Bronchial epithelial cell (primary cell): ENCODE measurements around the gene PRPF18. TPM values are rescaled to one million over a fixed set of nuclear protein-coding genes. Genes with fewer than 3 reads are reported as not detected.

Experiments
- DNase-seq: peaks from one replicate; pipeline ENCODE4 v3.0.0-alpha.2; 2010; ENCODE audit warnings: low read depth
- FAIRE-seq: peaks from 2 replicates; lab custom pipeline; 2011; peaks lifted over from hg19 to GRCh38; lab: Jason Lieb, UNC
- H3K27me3 ChIP-seq: 2 replicates; pipeline ENCODE4 v1.5.1; 2011; ENCODE audit warnings: low read length; ENCODE audit not compliant: control insufficient read depth, insufficient read depth
- H3K36me3 ChIP-seq: 2 replicates; pipeline ENCODE4 v1.5.1; 2011; ENCODE audit warnings: low read length; ENCODE audit not compliant: control insufficient read depth, insufficient read depth
- H3K4me3 ChIP-seq: 2 replicates; pipeline ENCODE4 v1.5.1; 2011; ENCODE audit warnings: mild to moderate bottlenecking, low read depth, low read length, control low read depth
- total RNA-seq: library from RNA; depleted of rRNA; stranded (reverse); fragments of >200 nt; gene quantifications from 2 replicates; pipeline ENCODE4 v1.2.1, GENCODE V29; 2014
- TF ChIP-seq, protein P1 (sequence below): IDR thresholded peaks from 2 replicates; pipeline ENCODE4 v1.5.1; 2011; ENCODE audit warnings: mild to moderate bottlenecking, moderate library complexity, low read length, control low read depth, inconsistent platforms; ENCODE audit not compliant: insufficient read depth, severe bottlenecking

PRPF18 gene
- total RNA-seq, 1 donor from 2014 or later = 52.4 TPM

GRCh38 chr10:13634207-13634606 is 47.4 kb downstream of the PRPF18 start:
- FAIRE-seq = no peak

DNA sequence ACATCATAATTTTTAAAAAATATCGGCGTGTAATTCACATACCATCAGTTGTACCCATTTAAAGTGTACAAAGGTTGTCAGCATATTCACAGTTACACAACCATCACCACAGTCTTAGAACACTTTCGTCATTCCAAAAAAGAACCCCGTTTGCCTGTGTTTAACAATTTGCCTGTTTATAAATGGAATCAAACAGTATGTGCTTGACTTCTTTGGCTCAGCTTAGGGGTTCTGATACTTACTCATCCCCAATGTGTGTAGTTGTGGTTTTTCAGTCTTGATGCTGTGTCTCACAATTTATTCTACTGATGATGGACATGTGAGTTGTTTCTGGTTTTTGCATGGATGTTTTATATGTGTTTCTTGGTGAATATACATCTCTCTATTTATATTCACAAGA is 50.0 kb downstream of the PRPF18 start:
- FAIRE-seq = no peak
- TF ChIP-seq, protein P1, sequence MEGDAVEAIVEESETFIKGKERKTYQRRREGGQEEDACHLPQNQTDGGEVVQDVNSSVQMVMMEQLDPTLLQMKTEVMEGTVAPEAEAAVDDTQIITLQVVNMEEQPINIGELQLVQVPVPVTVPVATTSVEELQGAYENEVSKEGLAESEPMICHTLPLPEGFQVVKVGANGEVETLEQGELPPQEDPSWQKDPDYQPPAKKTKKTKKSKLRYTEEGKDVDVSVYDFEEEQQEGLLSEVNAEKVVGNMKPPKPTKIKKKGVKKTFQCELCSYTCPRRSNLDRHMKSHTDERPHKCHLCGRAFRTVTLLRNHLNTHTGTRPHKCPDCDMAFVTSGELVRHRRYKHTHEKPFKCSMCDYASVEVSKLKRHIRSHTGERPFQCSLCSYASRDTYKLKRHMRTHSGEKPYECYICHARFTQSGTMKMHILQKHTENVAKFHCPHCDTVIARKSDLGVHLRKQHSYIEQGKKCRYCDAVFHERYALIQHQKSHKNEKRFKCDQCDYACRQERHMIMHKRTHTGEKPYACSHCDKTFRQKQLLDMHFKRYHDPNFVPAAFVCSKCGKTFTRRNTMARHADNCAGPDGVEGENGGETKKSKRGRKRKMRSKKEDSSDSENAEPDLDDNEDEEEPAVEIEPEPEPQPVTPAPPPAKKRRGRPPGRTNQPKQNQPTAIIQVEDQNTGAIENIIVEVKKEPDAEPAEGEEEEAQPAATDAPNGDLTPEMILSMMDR = no peak
- no peak for DNase-seq
- no peaks in the 10 kb centered on the region for H3K27me3 ChIP-seq
- peaks cover 2% of the 10 kb centered on the region for H3K36me3 ChIP-seq
- H3K4me3 ChIP-seq = no peak overlapping the region

More at GRCh38 chr10:13634207-13634606, 47.4 kb downstream of the PRPF18 start:
- DNase-seq = no peak
- TF ChIP-seq, protein P1 = no peak
- H3K4me3 ChIP-seq = no peak overlapping the region
- H3K36me3 ChIP-seq = peaks cover 6% of the 10 kb centered on the region
- H3K27me3 ChIP-seq = no peaks in the 10 kb centered on the region

DNA sequence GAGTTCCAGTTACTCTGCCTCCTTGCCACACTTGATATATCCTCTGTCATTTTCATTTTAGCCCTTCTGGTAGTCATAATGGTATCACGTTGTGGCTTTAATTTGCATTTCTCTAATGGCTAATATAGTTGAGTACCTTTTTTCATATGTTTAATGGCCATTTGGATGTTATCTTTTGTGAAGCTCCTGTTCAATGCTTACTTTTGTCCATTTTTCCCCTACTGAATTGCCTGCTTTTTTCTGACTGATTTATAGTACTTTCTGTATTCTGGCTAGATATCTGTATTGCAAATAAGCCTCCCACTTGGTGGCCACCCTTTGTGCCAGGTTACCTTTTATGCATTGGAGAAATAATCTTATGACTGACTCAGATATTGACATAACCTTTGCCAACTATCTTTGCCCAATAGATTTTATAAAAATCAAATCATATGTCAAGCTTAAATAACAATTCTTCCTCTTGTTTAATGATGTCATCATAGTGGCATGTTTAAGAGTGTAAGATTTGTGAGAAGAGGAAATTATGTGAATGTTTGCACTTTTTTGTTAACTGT is 50.6 kb downstream of the PRPF18 start:
- Histone ChIP-seq H3K4me3 (no peak overlapping the region), H3K27me3 (no peaks in the 10 kb centered on the region), H3K36me3 (peaks cover 2% of the 10 kb centered on the region)
- TF ChIP-seq, protein P1 = no peak
- FAIRE-seq (no peak), DNase-seq (no peak)

GRCh38 chr10:13637894-13638293 is 51.1 kb downstream of the PRPF18 start:
- no peak for DNase-seq
- no peak for FAIRE-seq
- Histone ChIP-seq H3K4me3 (no peak overlapping the region), H3K27me3 (no peaks in the 10 kb centered on the region), H3K36me3 (peaks cover 2% of the 10 kb centered on the region)
- TF ChIP-seq, protein P1 = no peak

DNA sequence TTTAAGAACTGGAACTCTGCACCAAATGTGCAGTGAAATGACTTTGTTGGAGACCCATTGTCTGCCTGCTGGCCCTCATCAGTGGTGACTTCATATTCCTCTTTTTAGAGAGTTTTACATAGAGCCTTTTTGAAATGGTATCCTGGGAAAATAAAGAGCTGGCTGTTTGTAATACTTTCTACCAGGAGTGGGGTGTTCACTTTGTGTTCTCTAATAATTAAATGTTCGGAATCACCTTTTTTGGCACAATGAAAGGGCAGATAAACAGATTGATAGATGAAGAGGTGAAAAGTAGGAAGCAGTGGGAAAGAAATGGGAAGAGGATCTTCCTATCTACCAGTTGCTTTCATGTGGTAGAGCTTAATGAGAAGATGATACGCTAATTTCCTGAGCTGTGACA is 55.5 kb downstream of the PRPF18 start:
- TF ChIP-seq, protein P1 = no peak
- Histone ChIP-seq H3K27me3 (no peaks in the 10 kb centered on the region), H3K36me3 (peaks cover 7% of the 10 kb centered on the region), H3K4me3 (no peak overlapping the region)
- DNase-seq = no peak
- FAIRE-seq = no peak

DNA sequence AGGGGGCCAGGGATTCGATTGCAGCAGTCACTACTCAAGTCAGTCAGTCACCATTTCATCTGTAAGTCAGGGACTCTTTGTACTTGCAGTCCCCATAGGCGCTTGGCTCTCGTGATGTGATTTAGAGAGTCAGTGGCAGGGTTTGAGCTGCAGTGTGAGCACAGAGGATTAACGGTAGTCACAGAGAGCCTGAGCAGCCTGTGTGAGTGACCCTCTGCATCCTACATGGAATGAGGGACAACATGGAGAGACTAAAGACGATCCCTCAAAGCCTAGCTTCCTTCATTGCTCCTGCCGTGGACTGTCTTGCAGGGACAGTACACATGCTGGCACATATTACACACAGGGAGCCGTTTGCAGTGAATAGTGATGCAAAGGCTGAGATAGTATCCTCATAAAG is 56.3 kb downstream of the PRPF18 start:
- TF ChIP-seq, protein P1 = no peak
- no peak overlapping the region for H3K4me3 ChIP-seq
- no peaks in the 10 kb centered on the region for H3K27me3 ChIP-seq
- peaks cover 7% of the 10 kb centered on the region for H3K36me3 ChIP-seq
- DNase-seq (no peak), FAIRE-seq (no peak)
